Measurements from ENCODE around the gene PARVB.

GRCh38 chr22:44165286-44165874 lies 141.3 kb downstream of the PARVB start:
- TF ChIP-seq EZH2phosphoT487 (IDR thresholded peaks at IDR 0.05; ENCODE audit: low read depth, severe bottlenecking, unreplicated experiment), result no peak
- no peak for TF ChIP-seq CTCF (IDR thresholded peaks at IDR 0.05; ENCODE audit: poor library complexity)
